Hematopoietic multipotent progenitor cell treated with erythropoietin and hydrocortisone succinate and interleukin-3 and kit ligand, for 17 days (in vitro differentiated cells): ENCODE data around the gene B3GLCT.

Source experiments
- DNase-seq: peaks from one replicate; pipeline ENCODE4 v3.0.0-alpha.2; 2015; ENCODE audit warnings: low spot score

Gene B3GLCT

GRCh38 chr13:31223640-31224039 is 23.9 kb downstream of the B3GLCT start:
- DNase-seq = no peak

- no peak for DNase-seq
Measured at GRCh38 chr13:31224174-31224669, 24.4 kb downstream of the B3GLCT start.

DNA sequence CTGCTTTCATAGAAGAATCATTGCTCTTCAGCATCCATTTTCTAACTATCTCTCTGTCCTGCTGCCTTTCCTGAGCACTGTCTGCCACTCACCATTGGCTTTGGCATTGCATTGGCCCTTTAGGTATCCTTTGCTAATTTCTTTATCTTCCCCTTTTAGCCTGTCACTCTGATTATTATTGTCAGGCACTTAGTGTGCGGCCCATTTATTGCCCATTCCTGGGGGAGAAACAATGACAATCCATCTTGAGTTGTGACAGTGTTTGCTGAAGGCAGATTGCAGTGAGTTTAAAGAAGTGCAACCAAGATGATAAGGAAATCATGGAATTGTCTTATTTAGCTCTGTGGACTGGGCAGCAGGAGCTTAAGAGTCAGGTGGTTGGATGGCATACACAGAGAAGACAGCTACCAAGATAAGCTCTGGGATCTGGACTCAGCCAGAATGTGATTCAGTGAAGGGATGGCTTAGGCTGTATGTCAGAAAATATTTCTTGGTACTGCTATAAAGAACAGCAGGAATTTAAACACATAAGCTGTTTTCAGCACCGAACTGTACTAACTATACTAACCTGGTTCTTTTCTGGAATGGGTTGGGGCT is 25.3 kb downstream of the B3GLCT start:
- DNase-seq = no peak

- DNase-seq = no peak
Measured at GRCh38 chr13:31225998-31226675, 26.4 kb downstream of the B3GLCT start.

- no peak for DNase-seq
Measured at GRCh38 chr13:31227063-31227462, 27.3 kb downstream of the B3GLCT start.

GRCh38 chr13:31227870-31228269 is 28.1 kb downstream of the B3GLCT start:
- no peak for DNase-seq

DNA sequence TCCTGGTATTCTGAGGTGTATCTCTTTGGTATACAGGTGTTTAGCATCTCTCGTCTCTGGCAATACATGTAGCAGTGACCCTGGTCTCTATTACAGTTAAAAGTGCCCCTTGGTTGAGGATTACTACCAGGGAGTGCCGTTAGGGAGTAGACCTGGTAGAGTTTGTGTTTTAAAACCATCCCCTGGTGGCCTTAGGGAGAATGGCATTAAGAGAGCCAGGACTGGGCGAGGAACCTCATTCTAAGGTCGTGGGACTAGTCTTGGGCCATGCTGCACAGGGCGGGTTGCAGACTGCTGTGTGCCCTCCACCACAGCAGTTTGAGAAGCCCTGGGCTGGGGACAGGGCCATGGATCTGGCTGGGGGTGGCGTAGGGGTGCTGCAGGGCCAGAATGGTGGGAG is 35.0 kb downstream of the B3GLCT start:
- DNase-seq = peak; percentile 48

GRCh38 chr13:31236211-31236786 is 36.5 kb downstream of the B3GLCT start:
- DNase-seq = peak; percentile 58

GRCh38 chr13:31240921-31241320 is 41.1 kb downstream of the B3GLCT start:
- DNase-seq = no peak

GRCh38 chr13:31242367-31242766 is 42.6 kb downstream of the B3GLCT start:
- no peak for DNase-seq

DNA sequence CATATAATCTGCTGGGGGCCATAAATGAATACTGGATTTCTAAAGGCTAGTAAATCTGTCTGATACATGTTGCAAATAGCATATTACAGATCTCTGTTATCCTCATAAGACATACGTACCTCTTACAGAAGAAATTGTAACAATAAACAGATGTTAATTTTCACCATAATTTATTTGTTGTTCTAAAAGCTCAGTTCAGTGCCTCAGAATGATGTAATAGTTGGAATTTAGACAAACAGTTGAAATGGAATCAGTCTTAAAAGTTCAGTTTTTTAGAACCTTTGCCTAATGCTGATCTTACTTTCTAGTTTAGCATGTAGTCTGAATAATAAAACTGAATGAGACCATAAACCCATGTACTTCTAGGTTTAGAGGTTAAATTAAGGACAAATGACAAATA is 43.1 kb downstream of the B3GLCT start:
- DNase-seq = no peak

DNA sequence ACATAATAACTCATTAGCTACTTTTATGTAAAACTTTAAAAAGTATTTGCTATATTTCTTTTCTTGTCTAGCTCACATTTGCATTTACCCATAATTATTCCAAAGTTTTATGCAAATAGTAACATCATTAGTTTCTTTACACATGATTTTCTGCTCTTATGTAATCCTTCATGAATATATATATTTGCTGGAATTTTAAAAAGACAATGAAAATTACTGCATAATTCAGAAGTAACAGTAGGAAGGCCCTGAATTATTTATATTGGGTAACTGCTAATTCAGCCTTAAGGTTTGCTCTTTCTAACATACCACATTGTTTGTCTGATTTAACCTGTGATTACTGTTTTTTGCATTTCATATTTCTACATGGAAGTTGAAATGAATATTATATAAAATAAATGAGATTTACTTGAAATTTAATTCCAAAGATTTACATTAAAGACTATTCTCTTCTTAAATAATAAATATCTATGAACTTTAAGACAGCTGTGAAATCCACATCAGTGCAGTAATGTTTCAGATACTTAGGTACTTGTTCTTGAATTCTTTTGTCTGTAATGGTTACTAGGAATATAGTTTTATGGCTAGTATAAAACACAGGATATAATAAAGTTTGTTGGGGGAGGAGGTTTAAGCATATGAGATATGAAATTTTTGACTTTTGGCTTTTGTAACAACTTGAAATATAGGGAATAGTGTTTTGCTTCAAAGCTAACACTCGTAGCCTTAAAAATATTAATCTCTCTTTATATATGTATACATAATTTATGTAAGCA is 46.0 kb downstream of the B3GLCT start:
- no peak for DNase-seq

GRCh38 chr13:31246918-31247317 is 47.1 kb downstream of the B3GLCT start:
- no peak for DNase-seq

GRCh38 chr13:31248361-31248760 is 48.6 kb downstream of the B3GLCT start:
- no peak for DNase-seq

DNA sequence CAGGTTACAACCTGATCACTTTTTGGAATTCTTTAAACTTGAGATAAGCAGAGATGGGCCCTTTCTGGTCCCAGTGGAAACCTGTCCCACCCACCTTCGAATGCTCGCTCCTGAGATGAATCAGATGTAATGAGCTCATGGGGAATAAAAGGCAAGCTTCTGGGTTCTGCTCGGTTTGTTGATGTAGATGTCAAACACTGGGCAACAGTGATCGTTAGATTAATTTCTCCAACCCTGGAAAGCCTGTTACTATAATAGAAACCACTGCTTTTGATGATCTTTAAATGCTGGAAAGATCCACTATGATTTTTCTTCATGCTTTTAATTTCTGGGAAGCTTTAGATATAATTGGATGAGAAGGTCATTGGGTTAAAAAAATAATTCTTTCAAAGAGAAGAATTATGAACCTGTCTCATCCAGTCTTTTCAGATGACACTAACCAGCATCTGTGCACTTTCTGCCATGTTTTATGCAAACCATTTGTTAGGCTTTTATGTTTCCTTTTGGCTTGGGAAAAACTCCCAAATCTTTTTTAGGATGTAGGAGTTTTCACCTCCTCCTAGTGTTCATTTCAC is 49.3 kb downstream of the B3GLCT start:
- no peak for DNase-seq

DNA sequence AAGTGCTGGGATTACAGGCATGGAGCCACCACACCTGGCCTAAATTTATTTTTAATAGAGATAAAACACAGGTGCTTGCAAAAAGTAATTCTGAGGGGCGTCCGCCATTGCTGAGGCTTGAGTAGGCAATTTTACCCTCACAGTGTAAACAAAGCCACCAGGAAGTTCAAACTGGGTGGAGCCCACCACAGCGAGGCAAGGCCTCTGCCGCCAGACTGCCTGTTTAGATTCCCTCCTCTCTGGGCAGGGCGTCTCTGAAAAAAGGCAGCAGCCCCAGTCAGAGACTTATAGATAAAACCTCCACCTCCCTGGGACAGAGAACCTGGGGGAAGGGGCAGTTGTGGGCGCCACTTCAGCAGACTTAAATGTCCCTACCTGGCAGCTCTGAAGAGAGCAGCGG is 50.7 kb downstream of the B3GLCT start:
- no peak for DNase-seq

DNA sequence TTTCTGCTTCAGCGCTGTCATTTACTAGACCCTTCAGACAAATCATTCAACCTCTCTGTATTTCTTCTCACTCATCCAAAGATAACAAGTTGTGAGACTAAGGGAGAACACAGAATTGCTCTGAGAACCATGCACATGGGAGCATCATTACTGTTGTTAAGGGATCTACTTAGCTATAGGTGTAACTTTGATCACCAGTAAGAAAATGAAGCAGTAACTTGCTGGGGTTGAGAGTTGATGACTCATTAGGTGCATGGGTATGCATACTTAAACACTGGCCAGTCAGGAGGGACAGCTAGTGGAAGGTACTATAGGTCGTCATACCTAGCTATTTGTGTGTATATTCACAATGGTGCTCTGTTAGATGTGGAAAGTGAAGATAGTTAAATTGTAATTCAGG is 61.5 kb downstream of the B3GLCT start:
- DNase-seq = no peak

GRCh38 chr13:31263346-31263745 is 63.6 kb downstream of the B3GLCT start:
- DNase-seq = no peak

GRCh38 chr13:31264151-31264550 is 64.4 kb downstream of the B3GLCT start:
- no peak for DNase-seq

- no peak for DNase-seq
Measured at GRCh38 chr13:31267126-31267784, 67.5 kb downstream of the B3GLCT start.

DNA sequence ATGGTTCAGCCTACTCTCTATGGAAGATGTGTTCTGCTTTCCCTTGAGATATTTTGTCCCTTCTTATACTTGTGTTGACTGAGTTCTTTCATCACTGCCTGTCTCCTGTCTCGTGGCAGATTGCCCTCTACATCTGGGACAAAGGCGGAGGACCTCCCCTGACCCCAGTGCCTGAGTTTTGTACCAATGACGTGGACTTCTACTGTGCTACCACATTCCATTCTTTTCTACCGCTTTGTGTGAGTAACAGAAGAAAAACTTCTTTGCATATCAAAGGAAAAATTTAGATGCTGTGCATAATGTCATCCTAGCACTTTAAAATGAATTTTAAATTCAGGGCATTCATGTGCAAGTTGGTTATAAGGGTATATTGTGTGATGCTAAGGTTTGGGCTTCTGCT is 74.6 kb downstream of the B3GLCT start:
- no peak for DNase-seq

DNA sequence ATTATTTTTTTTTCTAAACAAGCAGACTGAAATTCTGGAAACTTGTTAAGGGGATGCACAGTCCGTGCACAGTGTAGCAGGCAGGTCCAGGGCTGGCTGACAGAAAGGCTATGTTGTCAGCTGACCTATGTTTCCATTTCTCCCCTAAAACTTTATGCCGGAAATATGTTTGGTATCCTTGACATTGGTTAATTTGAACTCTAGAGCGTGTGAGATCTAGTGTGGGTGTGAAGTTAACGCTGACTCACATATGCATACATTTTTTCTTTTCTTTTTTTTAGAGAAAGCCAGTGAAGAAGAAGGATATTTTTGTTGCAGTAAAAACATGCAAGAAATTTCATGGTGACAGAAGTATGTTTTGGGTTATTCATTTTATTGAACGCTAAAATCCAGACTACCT is 76.6 kb downstream of the B3GLCT start:
- no peak for DNase-seq
